Fibroblast of the aortic adventitia (primary cell): ENCODE results near the gene AKT2. TPM values are rescaled to one million over a fixed set of nuclear protein-coding genes. Genes with fewer than 3 reads are reported as not detected.

ENCODE experiments used
- DNase-seq: peaks from one replicate; pipeline ENCODE4 v3.0.0-alpha.2; 2010; ENCODE audit warnings: low read depth
- H3K4me3 ChIP-seq: 2 replicates; pipeline ENCODE4 v1.5.1; 2011; ENCODE audit warnings: low read depth, mild to moderate bottlenecking, control low read depth, low read length, moderate library complexity
- total RNA-seq: library from RNA; depleted of rRNA; stranded (reverse); fragments of >200 nt; gene quantifications from 2 replicates; pipeline ENCODE4 v1.2.3, GENCODE V29; 2012; ENCODE audit warnings: low replicate concordance
- TF ChIP-seq, protein P1 (sequence below): IDR thresholded peaks from 2 replicates; pipeline ENCODE4 v1.5.1; 2011; ENCODE audit warnings: mild to moderate bottlenecking, low read length, control low read depth, inconsistent platforms; ENCODE audit not compliant: insufficient read depth

The AKT2 gene
- total RNA-seq, 1 donor, result 124 TPM

DNA sequence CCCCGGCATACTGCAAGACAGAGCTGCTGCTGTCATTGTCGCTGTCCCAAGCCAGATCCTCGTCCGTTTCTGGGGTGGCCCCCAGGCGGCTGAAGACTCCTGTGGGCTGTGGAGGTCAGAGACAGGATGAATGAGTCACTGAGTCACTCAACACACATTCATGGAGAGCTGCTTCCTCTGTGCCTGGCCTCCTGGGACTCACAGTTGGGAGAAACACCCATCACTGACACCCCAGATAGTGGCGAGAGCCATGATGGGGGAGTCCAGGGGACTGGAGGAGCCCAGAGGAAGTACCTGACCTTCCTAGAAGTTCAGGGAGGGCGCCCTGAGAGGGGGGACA lies 37.1 kb upstream of the AKT2 start:
- DNase-seq, result no peak
- no peak overlapping the region for H3K4me3 ChIP-seq
- TF ChIP-seq, protein P1, sequence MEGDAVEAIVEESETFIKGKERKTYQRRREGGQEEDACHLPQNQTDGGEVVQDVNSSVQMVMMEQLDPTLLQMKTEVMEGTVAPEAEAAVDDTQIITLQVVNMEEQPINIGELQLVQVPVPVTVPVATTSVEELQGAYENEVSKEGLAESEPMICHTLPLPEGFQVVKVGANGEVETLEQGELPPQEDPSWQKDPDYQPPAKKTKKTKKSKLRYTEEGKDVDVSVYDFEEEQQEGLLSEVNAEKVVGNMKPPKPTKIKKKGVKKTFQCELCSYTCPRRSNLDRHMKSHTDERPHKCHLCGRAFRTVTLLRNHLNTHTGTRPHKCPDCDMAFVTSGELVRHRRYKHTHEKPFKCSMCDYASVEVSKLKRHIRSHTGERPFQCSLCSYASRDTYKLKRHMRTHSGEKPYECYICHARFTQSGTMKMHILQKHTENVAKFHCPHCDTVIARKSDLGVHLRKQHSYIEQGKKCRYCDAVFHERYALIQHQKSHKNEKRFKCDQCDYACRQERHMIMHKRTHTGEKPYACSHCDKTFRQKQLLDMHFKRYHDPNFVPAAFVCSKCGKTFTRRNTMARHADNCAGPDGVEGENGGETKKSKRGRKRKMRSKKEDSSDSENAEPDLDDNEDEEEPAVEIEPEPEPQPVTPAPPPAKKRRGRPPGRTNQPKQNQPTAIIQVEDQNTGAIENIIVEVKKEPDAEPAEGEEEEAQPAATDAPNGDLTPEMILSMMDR, result no peak

DNA sequence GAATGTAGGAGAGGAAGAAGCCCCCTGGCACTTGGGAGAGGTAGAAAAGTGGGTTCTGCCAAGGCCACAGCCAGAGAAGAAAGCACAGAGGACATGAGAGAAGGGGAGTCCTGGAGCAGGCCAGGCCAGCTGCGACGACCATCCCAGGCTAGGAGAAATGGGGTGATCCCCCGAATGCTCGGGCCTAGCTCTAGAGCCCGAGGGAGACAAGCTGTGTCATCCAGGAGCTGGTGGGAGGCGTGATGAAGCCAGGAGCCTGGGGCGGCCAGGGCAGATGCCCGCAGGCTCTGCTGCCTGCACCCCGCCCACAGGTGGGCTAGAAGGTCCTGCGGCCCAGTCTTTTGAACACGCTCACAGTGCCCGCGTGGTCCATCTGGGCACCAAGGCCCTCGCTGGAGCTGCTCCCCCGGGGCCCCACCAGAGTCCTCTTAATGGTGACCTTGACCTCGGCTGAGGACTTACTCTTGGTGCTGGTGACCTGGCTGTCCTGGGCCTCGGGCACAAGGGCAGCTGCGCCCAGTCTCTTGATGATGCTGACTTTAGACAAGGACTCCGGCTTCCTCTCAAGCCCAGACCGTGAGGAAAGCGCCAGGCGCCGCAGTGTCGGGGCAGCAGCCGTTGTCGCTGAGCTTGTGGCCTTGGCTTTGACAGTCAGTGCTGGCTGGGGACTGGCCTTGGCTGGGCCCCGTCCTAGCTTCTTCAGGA lies 36.6 kb upstream of the AKT2 start:
- TF ChIP-seq, protein P1, result no peak
- no peak for DNase-seq
- no peak overlapping the region for H3K4me3 ChIP-seq

DNA sequence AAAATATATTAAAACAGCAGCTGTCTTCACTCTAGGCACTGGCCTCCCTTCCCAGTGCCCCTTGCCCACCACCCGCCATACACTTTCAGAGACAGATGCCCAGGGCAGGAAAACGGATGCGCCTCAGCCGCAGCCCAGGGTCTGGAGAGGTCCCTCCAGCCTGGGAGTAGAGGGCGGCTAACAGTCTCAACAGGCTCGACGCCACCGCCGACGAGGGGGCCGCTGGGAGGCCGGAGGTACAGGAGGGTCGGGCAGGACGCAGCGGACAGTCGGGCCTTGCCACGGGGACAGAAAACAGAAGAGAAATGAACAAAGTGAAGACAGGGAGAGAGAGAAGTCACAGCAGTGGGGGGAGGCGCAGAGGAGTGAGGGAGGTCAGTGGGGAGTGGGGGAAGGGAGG lies 35.9 kb upstream of the AKT2 start:
- DNase-seq, result no peak
- TF ChIP-seq, protein P1, result no peak

DNA sequence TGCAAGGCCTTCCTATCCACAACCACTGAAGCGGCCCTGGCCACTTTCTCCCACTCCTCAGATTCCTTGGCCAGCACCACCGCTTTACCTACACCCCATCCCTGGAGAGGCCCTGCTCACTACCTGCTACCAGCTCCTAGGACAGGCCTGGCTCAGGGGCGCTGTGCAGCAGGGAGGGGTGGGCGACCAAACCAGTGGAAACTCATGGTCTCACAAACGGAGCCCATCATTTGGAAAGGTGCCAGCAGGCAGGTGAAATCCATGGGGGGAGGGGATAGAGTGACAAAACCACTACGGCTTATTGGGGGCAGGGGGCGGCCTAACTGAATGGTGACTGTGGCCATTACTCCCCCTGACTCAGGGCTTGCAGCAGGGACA lies 35.4 kb upstream of the AKT2 start:
- TF ChIP-seq, protein P1, result no peak
- no peak overlapping the region for H3K4me3 ChIP-seq
- no peak for DNase-seq

More for the DNA sequence above, 35.9 kb upstream of the AKT2 start:
- no peak overlapping the region for H3K4me3 ChIP-seq

DNA sequence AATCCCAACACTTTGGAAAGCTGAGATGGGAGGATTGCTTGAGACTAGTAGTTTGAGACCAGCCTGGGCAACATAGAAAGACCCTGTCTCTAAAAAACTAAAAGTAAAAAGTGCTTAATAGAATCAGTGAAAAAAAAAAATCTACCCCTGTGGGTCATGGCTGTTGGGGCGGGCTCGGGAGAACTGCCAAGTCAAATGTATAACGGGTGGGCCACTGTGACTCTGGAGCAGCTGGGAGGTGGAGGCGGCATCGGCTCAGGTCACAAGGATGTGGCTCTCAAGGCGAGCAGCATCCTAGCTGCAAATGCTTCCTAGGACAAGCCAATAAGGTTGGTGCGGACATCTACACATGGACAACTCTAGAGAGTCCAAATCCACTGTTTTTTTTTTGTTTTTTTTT lies 32.2 kb upstream of the AKT2 start:
- TF ChIP-seq, protein P1, result no peak
- no peak overlapping the region for H3K4me3 ChIP-seq
- DNase-seq, result no peak

DNA sequence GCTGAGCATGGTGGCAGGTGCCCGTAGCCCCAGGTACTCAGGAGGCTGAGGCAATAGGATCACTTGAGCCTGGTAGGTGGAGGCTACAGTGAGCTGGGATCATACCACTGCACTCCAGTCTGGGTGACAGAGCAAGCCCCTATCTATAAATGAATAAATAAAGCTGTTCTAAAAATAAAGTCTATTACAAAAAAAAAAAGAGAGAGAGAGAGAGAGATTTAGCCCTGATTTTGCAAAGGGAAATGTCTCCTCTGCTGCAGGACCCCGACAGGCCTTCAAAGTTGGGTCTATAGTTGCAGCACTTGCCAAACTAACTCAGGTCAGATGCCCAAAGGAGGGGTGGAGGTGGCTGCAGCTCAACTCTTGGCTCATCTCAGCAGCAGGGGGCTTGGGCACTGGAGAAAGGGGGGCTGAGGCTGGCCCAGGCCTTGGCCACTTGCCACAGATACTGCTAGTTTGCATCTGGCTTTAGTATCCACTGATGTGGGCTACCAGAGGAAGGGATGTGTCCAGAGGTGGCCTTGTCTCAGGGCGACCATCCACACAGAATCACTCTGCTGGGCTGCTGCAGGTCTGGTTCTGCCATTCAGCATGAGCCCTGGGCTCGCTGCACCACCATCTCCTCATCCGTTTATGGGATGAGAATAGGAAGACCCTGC lies 30.8 kb upstream of the AKT2 start:
- DNase-seq, result no peak
- no peak overlapping the region for H3K4me3 ChIP-seq
- TF ChIP-seq, protein P1, result no peak
